Ishikawa (cell line): ENCODE measurements around the gene CDH18.

Experiments
- CEBPB ChIP-seq: IDR thresholded peaks from 2 replicates; pipeline ENCODE4 v1.6.1; 2012
- CREB1 ChIP-seq: IDR thresholded peaks from 2 replicates; pipeline ENCODE4 v1.6.1; 2012; ENCODE audit warnings: low read depth
- EGR1 ChIP-seq: IDR thresholded peaks from 2 replicates; pipeline ENCODE4 v1.6.1; 2012
- EP300 ChIP-seq: IDR thresholded peaks from 2 replicates; pipeline ENCODE4 v1.6.1; 2012; ENCODE audit warnings: borderline replicate concordance
- FOXM1 ChIP-seq: IDR thresholded peaks from 2 replicates; pipeline ENCODE4 v1.6.1; 2012; ENCODE audit warnings: low read depth, borderline replicate concordance
- MAX ChIP-seq: IDR thresholded peaks from 2 replicates; pipeline ENCODE4 v1.6.1; 2012
- NFIC ChIP-seq: IDR thresholded peaks from 2 replicates; pipeline ENCODE4 v1.6.1; 2012
- RAD21 ChIP-seq: IDR thresholded peaks from 2 replicates; pipeline ENCODE4 v1.6.1; 2012; ENCODE audit warnings: low read depth
- REST ChIP-seq: IDR thresholded peaks from 2 replicates; pipeline ENCODE4 v1.6.1; 2012; ENCODE audit warnings: low read depth, mild to moderate bottlenecking
- TAF1 ChIP-seq: IDR thresholded peaks from 2 replicates; pipeline ENCODE4 v1.6.1; 2012; ENCODE audit warnings: low read depth, mild to moderate bottlenecking
- TCF12 ChIP-seq: IDR thresholded peaks from 2 replicates; pipeline ENCODE4 v1.6.1; 2012; ENCODE audit warnings: low read depth
- TEAD4 ChIP-seq: IDR thresholded peaks from 2 replicates; pipeline ENCODE4 v1.6.1; 2012
- USF1 ChIP-seq: IDR thresholded peaks from 2 replicates; pipeline ENCODE4 v1.6.1; 2012
- YY1 ChIP-seq: IDR thresholded peaks from 2 replicates; pipeline ENCODE4 v1.6.1; 2012; ENCODE audit warnings: low read depth
- ZBTB7A ChIP-seq: IDR thresholded peaks from 2 replicates; pipeline ENCODE4 v1.6.1; 2012; ENCODE audit warnings: low read depth

The CDH18 gene

DNA sequence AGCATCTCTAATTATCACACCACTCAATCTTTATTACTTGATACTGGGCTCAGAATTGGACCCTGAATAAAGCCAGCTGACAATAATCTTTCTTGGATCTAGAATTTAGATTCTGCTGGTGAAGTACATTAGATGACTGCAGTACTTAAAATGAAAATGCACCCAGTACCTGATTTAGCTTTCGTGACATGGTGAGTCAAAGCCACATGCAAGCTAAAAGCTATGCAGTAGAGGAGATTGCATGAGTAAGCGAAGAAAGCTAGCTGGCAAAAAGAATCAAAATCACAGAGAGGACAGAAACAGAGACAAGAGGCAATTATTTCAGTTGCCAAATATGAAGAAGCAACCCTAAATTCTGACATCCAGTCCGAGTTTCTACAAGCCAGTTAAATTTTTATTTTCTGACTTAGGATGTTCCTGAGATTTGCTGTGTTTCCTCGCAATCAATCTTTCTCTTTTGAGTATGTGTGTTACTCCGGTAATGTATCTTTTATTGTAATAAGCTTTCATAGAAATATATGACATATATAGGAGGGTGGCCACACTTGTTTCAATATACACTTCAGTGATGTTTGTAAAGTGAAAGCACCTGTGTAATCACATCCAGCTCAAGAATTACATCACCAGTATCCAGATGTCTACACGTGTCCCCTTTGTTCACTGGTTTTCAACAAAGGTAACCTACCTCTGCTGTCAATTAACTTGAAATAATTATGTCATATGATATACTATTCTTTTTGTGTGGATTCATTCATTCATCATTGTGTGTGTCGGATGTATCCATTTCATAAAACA lies 101.7 kb downstream of the CDH18 start:
- TF ChIP-seq CEBPB (no peak), TCF12 (no peak), EGR1 (no peak), EP300 (no peak), MAX (no peak), RAD21 (no peak), TAF1 (no peak), ZBTB7A (no peak), REST (no peak), FOXM1 (no peak), CREB1 (no peak), USF1 (no peak), NFIC (no peak), YY1 (no peak), TEAD4 (no peak)

- no peak for TF ChIP-seq CEBPB
- no peak for TF ChIP-seq MAX
- TF ChIP-seq EGR1: no peak
- TF ChIP-seq NFIC: no peak
- no peak for TF ChIP-seq YY1
- TF ChIP-seq ZBTB7A: no peak
- TF ChIP-seq TAF1: no peak
- no peak for TF ChIP-seq FOXM1
- no peak for TF ChIP-seq CREB1
- no peak for TF ChIP-seq USF1
- TF ChIP-seq TEAD4: no peak
- TF ChIP-seq TCF12: no peak
- TF ChIP-seq RAD21: no peak
- no peak for TF ChIP-seq REST
- TF ChIP-seq EP300: no peak
Observed at GRCh38 chr5:19885040-19885824, 102.8 kb downstream of the CDH18 start.

GRCh38 chr5:19880859-19881436 lies 107.1 kb downstream of the CDH18 start:
- no peak for TF ChIP-seq TCF12
- TF ChIP-seq CEBPB: no peak
- no peak for TF ChIP-seq EGR1
- no peak for TF ChIP-seq ZBTB7A
- TF ChIP-seq CREB1: no peak
- peak; percentile 54 for TF ChIP-seq TEAD4
- TF ChIP-seq TAF1: no peak
- no peak for TF ChIP-seq MAX
- TF ChIP-seq REST: no peak
- no peak for TF ChIP-seq USF1
- TF ChIP-seq YY1: no peak
- peak; percentile 46; the same call in 1 of the 2 replicates for TF ChIP-seq EP300
- TF ChIP-seq FOXM1: peak; percentile 47; the same call in 1 of the 2 replicates
- TF ChIP-seq NFIC: peak; percentile 71
- no peak for TF ChIP-seq RAD21
